Liver (tissue), 3 donors: ENCODE results near the gene CMIP.

Experiments used
- EGR1 ChIP-seq, 2 donors: IDR thresholded peaks; 2 replicates each; pipeline ENCODE4 v1.6.1; 2016 to 2018; ENCODE audit warnings: antibody characterized with exemption in 2 of 2, low read depth in 2 of 2
- GABPA ChIP-seq, 2 donors: IDR thresholded peaks in 1 of 2; conservative IDR thresholded peaks in 1 of 2; 2 replicates each; pipeline ENCODE4 v1.6.1; 2016; ENCODE audit warnings: antibody characterized with exemption in 2 of 2, mild to moderate bottlenecking in 1 of 2, moderate library complexity in 1 of 2
- HNF4A ChIP-seq, 2 donors: conservative IDR thresholded peaks; 2 replicates each; pipeline ENCODE4 v1.6.1; 2016; ENCODE audit warnings: antibody characterized with exemption in 2 of 2, mild to moderate bottlenecking in 2 of 2
- JUND ChIP-seq, 2 donors: IDR thresholded peaks; 2 replicates each; pipeline ENCODE4 v1.6.1; 2016; ENCODE audit warnings: antibody characterized with exemption in 2 of 2
- RAD21 ChIP-seq, 2 donors: IDR thresholded peaks; 2 replicates each; pipeline ENCODE4 v1.6.1; 2016; ENCODE audit warnings: antibody characterized with exemption in 2 of 2, mild to moderate bottlenecking in 2 of 2
- RXRA ChIP-seq, 2 donors: IDR thresholded peaks; 2 replicates each; pipeline ENCODE4 v1.6.1; 2017 to 2018; ENCODE audit warnings: antibody characterized with exemption in 2 of 2, mild to moderate bottlenecking in 1 of 2
- SP1 ChIP-seq: IDR thresholded peaks from 2 replicates; pipeline ENCODE4 v1.6.1; 2018; ENCODE audit warnings: antibody characterized with exemption, mild to moderate bottlenecking
- TAF1 ChIP-seq: conservative IDR thresholded peaks from 2 replicates; pipeline ENCODE4 v1.6.1; 2016; ENCODE audit warnings: antibody characterized with exemption, mild to moderate bottlenecking
- YY1 ChIP-seq: IDR thresholded peaks from 2 replicates; pipeline ENCODE4 v1.6.1; 2016; ENCODE audit warnings: antibody characterized with exemption, mild to moderate bottlenecking
- TF ChIP-seq, protein P1 (sequence below): fragments of 150-350 bp; IDR thresholded peaks from 2 replicates; pipeline ENCODE4 v1.5.1; 2017; ENCODE audit warnings: improper control_type of control experiment, low read depth, low read length; ENCODE audit not compliant: missing input control
- TF ChIP-seq, protein P2 (sequence below): IDR thresholded peaks from 2 replicates; pipeline ENCODE4 v1.6.1; 2016; ENCODE audit warnings: antibody characterized with exemption, mild to moderate bottlenecking
- TF ChIP-seq, protein P3 (sequence below): IDR thresholded peaks from 2 replicates; pipeline ENCODE4 v1.6.1; 2016; ENCODE audit warnings: antibody characterized with exemption
- TF ChIP-seq, protein P4 (sequence below): IDR thresholded peaks from 2 replicates; pipeline ENCODE4 v1.6.1; 2016; ENCODE audit warnings: antibody characterized with exemption
- TF ChIP-seq, protein P5 (sequence below): IDR thresholded peaks from 2 replicates; pipeline ENCODE4 v1.6.1; 2016; ENCODE audit warnings: antibody characterized with exemption
- donor health status: healthy.
- donor health status: healthy.

DNA sequence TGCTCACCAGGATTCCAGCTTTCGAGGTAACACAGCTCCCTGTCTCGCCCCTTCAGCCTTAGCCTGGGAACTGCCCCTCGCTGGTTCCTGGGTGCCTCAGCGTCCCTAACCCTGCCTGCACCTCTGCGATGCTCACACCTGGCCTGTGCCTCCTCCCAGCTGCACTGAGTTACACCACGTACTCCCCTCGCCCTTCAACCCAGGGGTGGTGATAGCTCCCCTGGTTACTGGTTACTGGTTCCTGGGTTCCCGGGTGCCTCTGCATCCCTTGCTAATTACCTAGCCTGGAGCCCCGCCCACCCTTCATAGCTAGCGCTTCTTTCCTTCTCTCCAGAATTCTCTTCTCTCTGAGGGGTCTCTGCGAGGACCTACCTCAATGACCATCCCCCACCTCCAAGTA, 269.2 kb downstream of the CMIP start:
- TF ChIP-seq TAF1 (no peak), GABPA (IDR thresholded peaks at IDR 0.05 in 1 of 2, conservative IDR thresholded peaks at IDR 0.05 in 1 of 2) (no peak), JUND (IDR thresholded peaks at IDR 0.05) (no peak), YY1 (no peak), HNF4A (conservative IDR thresholded peaks at IDR 0.05) (no peak), RXRA (IDR thresholded peaks at IDR 0.05) (no peak), RAD21 (IDR thresholded peaks at IDR 0.05) (no peak), SP1 (no peak), EGR1 (IDR thresholded peaks at IDR 0.05; ENCODE audit: low read depth in 2 of 2) (no peak)
- TF ChIP-seq, protein P1, sequence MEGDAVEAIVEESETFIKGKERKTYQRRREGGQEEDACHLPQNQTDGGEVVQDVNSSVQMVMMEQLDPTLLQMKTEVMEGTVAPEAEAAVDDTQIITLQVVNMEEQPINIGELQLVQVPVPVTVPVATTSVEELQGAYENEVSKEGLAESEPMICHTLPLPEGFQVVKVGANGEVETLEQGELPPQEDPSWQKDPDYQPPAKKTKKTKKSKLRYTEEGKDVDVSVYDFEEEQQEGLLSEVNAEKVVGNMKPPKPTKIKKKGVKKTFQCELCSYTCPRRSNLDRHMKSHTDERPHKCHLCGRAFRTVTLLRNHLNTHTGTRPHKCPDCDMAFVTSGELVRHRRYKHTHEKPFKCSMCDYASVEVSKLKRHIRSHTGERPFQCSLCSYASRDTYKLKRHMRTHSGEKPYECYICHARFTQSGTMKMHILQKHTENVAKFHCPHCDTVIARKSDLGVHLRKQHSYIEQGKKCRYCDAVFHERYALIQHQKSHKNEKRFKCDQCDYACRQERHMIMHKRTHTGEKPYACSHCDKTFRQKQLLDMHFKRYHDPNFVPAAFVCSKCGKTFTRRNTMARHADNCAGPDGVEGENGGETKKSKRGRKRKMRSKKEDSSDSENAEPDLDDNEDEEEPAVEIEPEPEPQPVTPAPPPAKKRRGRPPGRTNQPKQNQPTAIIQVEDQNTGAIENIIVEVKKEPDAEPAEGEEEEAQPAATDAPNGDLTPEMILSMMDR = no peak
- TF ChIP-seq, protein P2, sequence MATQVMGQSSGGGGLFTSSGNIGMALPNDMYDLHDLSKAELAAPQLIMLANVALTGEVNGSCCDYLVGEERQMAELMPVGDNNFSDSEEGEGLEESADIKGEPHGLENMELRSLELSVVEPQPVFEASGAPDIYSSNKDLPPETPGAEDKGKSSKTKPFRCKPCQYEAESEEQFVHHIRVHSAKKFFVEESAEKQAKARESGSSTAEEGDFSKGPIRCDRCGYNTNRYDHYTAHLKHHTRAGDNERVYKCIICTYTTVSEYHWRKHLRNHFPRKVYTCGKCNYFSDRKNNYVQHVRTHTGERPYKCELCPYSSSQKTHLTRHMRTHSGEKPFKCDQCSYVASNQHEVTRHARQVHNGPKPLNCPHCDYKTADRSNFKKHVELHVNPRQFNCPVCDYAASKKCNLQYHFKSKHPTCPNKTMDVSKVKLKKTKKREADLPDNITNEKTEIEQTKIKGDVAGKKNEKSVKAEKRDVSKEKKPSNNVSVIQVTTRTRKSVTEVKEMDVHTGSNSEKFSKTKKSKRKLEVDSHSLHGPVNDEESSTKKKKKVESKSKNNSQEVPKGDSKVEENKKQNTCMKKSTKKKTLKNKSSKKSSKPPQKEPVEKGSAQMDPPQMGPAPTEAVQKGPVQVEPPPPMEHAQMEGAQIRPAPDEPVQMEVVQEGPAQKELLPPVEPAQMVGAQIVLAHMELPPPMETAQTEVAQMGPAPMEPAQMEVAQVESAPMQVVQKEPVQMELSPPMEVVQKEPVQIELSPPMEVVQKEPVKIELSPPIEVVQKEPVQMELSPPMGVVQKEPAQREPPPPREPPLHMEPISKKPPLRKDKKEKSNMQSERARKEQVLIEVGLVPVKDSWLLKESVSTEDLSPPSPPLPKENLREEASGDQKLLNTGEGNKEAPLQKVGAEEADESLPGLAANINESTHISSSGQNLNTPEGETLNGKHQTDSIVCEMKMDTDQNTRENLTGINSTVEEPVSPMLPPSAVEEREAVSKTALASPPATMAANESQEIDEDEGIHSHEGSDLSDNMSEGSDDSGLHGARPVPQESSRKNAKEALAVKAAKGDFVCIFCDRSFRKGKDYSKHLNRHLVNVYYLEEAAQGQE = no peak
- TF ChIP-seq, protein P3, sequence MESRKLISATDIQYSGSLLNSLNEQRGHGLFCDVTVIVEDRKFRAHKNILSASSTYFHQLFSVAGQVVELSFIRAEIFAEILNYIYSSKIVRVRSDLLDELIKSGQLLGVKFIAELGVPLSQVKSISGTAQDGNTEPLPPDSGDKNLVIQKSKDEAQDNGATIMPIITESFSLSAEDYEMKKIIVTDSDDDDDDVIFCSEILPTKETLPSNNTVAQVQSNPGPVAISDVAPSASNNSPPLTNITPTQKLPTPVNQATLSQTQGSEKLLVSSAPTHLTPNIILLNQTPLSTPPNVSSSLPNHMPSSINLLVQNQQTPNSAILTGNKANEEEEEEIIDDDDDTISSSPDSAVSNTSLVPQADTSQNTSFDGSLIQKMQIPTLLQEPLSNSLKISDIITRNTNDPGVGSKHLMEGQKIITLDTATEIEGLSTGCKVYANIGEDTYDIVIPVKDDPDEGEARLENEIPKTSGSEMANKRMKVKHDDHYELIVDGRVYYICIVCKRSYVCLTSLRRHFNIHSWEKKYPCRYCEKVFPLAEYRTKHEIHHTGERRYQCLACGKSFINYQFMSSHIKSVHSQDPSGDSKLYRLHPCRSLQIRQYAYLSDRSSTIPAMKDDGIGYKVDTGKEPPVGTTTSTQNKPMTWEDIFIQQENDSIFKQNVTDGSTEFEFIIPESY = no peak
- TF ChIP-seq, protein P4, sequence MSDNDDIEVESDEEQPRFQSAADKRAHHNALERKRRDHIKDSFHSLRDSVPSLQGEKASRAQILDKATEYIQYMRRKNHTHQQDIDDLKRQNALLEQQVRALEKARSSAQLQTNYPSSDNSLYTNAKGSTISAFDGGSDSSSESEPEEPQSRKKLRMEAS = no peak
- TF ChIP-seq, protein P5, sequence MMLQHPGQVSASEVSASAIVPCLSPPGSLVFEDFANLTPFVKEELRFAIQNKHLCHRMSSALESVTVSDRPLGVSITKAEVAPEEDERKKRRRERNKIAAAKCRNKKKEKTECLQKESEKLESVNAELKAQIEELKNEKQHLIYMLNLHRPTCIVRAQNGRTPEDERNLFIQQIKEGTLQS = no peak
